ENCODE measurements around the gene CDH23. TPM values are rescaled to one million over a fixed set of nuclear protein-coding genes. Genes with fewer than 3 reads are reported as not detected.

The CDH23 gene
- total and polyA plus RNA-seq, 2 of the 8 experiments (the other 6 are each of a cell fraction or from before 2014, with no cell fraction given): 1.9 to 4.9 TPM

- no peak for TF ChIP-seq CHD7 (IDR thresholded peaks at IDR 0.05; ENCODE audit: insufficient replicate concordance, low read length)
- no peak for TF ChIP-seq FOSL1 (IDR thresholded peaks at IDR 0.05; ENCODE audit: insufficient read depth, low read depth, low read length)
- TF ChIP-seq SP1 (IDR thresholded peaks at IDR 0.05; ENCODE audit: low read depth, low read length): no peak
- no peak for TF ChIP-seq SRF (IDR thresholded peaks at IDR 0.05; ENCODE audit: low read depth, low read length)
- TF ChIP-seq CHD2 (IDR thresholded peaks at IDR 0.05; ENCODE audit: low read length): no peak
- no peak for TF ChIP-seq RBBP5 (IDR thresholded peaks at IDR 0.05; ENCODE audit: borderline replicate concordance, low read depth, low read length)
- no peak for TF ChIP-seq CEBPB (IDR thresholded peaks at IDR 0.05; ENCODE audit: low read depth, low read length)
These were observed 344.3 kb downstream of the CDH23 start (continued) for GRCh38 chr10:71741029-71741428.
